GM12892 (cell line): Measurements from ENCODE around the gene RAP2C.

Experiments
- POLR2A ChIP-seq: IDR thresholded peaks from 2 replicates; pipeline ENCODE4 v1.6.1; 2011; ENCODE audit warnings: low read depth, low read length, control low read depth
- POLR2AphosphoS5 ChIP-seq: IDR thresholded peaks from 2 replicates; pipeline ENCODE4 v1.6.1; 2011; ENCODE audit warnings: low read depth, low read length, control low read depth
- TAF1 ChIP-seq: IDR thresholded peaks from 2 replicates; pipeline ENCODE4 v1.6.1; 2011; ENCODE audit warnings: low read depth, mild to moderate bottlenecking, control low read depth, low read length, borderline replicate concordance

GRCh38 chrX:132199941-132200340 lies 19.3 kb downstream of the RAP2C start:
- TF ChIP-seq TAF1 (no peak), POLR2A (no peak), POLR2AphosphoS5 (no peak)
